BLaER1 (cell line): ENCODE data around the gene CHCHD3.

ENCODE experiments used
- H3K27ac ChIP-seq: shearing (Covaris generic); formaldehyde crosslinking; 2 replicates; pipeline ENCODE4 v1.8.1; 2022
- H3K27me3 ChIP-seq: shearing (Covaris generic); formaldehyde crosslinking; 2 replicates; pipeline ENCODE4 v1.8.1; 2022
- H3K36me3 ChIP-seq: shearing (Covaris generic); formaldehyde crosslinking; 2 replicates; pipeline ENCODE4 v1.8.1; 2022
- H3K4me1 ChIP-seq: shearing (Covaris generic); formaldehyde crosslinking; 2 replicates; pipeline ENCODE4 v1.8.1; 2022
- H3K4me2 ChIP-seq: shearing (Covaris generic); formaldehyde crosslinking; 2 replicates; pipeline ENCODE4 v1.8.1; 2022
- H3K4me3 ChIP-seq: shearing (Covaris generic); formaldehyde crosslinking; 2 replicates; pipeline ENCODE4 v1.8.1; 2022
- H3K9ac ChIP-seq: shearing (Covaris generic); formaldehyde crosslinking; 2 replicates; pipeline ENCODE4 v1.8.1; 2022
- H3K9me3 ChIP-seq: shearing (Covaris generic); formaldehyde crosslinking; 2 replicates; pipeline ENCODE4 v1.8.1; 2022
- H4K20me1 ChIP-seq: shearing (Covaris generic); formaldehyde crosslinking; 2 replicates; pipeline ENCODE4 v1.8.1; 2022
- Cebpa-rat ChIP-seq: shearing (Covaris generic); IDR thresholded peaks from 2 replicates; pipeline ENCODE4 v1.8.1; 2022

CHCHD3 gene

DNA sequence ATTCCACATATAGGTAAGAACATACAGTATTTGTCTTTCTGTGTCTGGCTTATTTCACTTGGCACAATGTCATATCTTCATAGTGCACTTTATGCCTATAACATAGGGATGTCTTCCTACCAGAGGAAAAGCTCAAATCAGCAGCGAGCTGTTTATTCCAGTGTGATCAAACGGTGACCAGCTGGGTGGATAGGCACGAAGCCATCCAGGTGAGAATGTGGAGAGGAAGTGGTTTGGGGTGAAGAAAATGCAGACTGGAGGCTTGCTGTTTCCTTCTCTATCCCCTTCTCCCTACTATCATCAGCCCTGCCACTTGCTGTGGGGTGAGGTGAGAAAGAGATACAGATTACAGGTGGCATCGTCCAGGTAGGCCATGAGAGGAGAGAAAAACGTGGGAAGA, 52.4 kb downstream of the CHCHD3 start:
- Histone ChIP-seq H3K27me3 (no peaks in the 10 kb centered on the region), H3K4me2 (no peak overlapping the region), H3K4me1 (no peaks in the 10 kb centered on the region), H3K4me3 (no peak overlapping the region), H3K36me3 (peaks cover 11% of the 10 kb centered on the region), H3K9ac (no peak overlapping the region), H3K9me3 (peaks cover 28% of the 10 kb centered on the region), H3K27ac (no peak overlapping the region), H4K20me1 (peaks cover 12% of the 10 kb centered on the region)
- TF ChIP-seq Cebpa-rat = no peak

DNA sequence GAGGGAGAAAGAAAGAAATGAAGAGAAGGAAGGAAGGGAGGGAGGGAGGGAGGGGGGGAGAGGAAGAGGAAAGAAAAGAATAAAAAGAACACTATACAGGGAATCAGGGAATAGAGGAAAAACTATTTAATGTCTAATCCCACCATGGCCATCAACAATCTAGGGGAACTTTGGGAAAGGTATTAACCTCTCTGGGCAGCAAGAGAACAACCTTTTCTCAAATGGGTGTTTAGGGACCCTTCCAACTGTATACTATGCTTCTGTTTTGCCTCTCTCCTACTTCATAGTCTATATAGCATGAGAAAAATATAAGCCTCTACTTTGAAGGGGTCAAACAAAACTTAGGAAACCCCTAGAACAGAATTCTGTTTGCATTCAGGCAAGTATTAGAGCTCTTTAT, 54.5 kb downstream of the CHCHD3 start:
- no peaks in the 10 kb centered on the region for H3K4me1 ChIP-seq
- H3K36me3 ChIP-seq = peaks cover 20% of the 10 kb centered on the region
- peaks cover 6% of the 10 kb centered on the region; the same call in 1 of the 2 replicates for H4K20me1 ChIP-seq
- no peak for TF ChIP-seq Cebpa-rat
- no peak overlapping the region for H3K4me3 ChIP-seq
- no peak overlapping the region for H3K9ac ChIP-seq
- no peak overlapping the region for H3K4me2 ChIP-seq
- peaks cover 28% of the 10 kb centered on the region for H3K9me3 ChIP-seq
- H3K27ac ChIP-seq = no peak overlapping the region
- H3K27me3 ChIP-seq = no peaks in the 10 kb centered on the region

DNA sequence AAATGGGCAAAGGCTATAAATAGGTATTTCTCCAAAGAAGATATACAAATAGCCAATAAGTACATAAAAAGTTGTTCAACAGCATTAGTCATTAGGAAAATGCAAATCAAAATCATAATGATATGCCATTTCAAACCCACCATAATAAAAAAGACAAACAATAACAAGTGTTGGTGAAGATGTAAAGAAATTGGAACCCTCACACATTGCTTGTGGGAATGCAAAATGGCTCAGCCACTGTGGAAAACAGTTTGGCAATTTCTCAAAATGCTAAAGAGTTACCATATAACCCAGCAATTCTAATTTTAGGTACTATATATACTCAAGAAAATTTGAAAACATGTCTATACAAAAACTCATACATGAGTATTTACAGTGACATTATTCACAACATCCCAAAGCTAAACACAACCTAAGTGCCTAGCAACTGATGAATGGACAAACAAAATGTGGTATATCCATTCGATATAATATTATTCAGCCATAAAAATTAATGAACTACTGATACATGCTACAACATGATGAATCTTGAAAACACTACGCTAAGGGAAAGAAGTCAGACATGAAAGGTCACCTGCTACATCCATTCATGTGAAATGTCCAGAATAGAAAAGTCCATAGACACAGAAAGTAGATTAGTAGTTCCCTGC, 55.6 kb downstream of the CHCHD3 start:
- H3K27me3 ChIP-seq = no peaks in the 10 kb centered on the region
- no peak overlapping the region for H3K4me3 ChIP-seq
- no peaks in the 10 kb centered on the region for H3K4me1 ChIP-seq
- H3K9me3 ChIP-seq = peaks cover 28% of the 10 kb centered on the region
- H3K27ac ChIP-seq = no peak overlapping the region
- TF ChIP-seq Cebpa-rat = no peak
- no peak overlapping the region for H3K4me2 ChIP-seq
- H3K9ac ChIP-seq = no peak overlapping the region
- H4K20me1 ChIP-seq = peaks cover 6% of the 10 kb centered on the region; the same call in 1 of the 2 replicates
- H3K36me3 ChIP-seq = peaks cover 29% of the 10 kb centered on the region

DNA sequence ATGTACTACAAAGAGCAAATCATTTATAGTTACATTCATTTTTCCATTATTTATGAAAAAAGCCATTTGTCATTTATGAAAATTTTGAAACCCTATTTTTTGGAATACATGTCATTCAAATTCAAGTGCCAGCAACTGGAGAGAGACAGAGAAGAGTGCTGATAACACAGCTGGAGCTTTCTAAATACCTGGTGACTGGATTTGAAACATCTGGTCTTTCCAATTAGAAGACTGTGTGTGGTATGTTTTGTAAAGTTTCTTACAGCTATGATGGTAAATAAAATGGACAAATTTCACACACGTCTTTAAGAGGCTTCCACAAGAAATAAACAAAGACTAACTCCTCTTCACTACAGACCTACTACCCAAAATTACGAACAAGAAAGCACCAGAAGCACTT, 56.8 kb downstream of the CHCHD3 start:
- peaks cover 38% of the 10 kb centered on the region for H3K36me3 ChIP-seq
- TF ChIP-seq Cebpa-rat = no peak
- H3K4me3 ChIP-seq = no peak overlapping the region
- peaks cover 28% of the 10 kb centered on the region for H3K9me3 ChIP-seq
- no peak overlapping the region for H3K27ac ChIP-seq
- no peaks in the 10 kb centered on the region for H3K4me1 ChIP-seq
- peaks cover 6% of the 10 kb centered on the region; the same call in 1 of the 2 replicates for H4K20me1 ChIP-seq
- no peak overlapping the region for H3K4me2 ChIP-seq
- no peaks in the 10 kb centered on the region for H3K27me3 ChIP-seq
- H3K9ac ChIP-seq = no peak overlapping the region

DNA sequence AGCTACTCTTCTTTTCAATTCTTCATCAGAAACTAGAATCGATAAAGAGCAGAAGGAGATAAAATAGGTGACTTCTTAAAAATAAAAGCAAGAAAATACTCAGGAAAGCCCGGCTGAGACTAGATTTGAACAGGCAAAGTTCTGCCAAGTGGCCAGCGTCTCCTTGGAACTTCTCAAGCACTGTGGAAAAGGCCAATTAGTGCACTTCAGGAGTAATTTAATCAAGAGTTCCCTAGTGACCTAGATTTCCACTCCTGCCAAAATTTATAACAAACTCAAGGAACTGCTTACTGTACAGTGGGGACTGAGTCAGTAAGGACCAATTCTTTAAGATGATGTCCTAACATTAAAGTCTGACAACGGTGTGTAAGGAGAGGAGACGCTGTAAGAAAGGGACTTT, 57.3 kb downstream of the CHCHD3 start:
- no peak overlapping the region for H3K9ac ChIP-seq
- H3K27me3 ChIP-seq = no peaks in the 10 kb centered on the region
- TF ChIP-seq Cebpa-rat = no peak
- no peak overlapping the region for H3K4me2 ChIP-seq
- peaks cover 26% of the 10 kb centered on the region for H3K9me3 ChIP-seq
- H3K36me3 ChIP-seq = peaks cover 40% of the 10 kb centered on the region
- H3K4me1 ChIP-seq = no peaks in the 10 kb centered on the region
- H3K4me3 ChIP-seq = no peak overlapping the region
- H4K20me1 ChIP-seq = peaks cover 4% of the 10 kb centered on the region; the same call in 1 of the 2 replicates
- no peak overlapping the region for H3K27ac ChIP-seq

DNA sequence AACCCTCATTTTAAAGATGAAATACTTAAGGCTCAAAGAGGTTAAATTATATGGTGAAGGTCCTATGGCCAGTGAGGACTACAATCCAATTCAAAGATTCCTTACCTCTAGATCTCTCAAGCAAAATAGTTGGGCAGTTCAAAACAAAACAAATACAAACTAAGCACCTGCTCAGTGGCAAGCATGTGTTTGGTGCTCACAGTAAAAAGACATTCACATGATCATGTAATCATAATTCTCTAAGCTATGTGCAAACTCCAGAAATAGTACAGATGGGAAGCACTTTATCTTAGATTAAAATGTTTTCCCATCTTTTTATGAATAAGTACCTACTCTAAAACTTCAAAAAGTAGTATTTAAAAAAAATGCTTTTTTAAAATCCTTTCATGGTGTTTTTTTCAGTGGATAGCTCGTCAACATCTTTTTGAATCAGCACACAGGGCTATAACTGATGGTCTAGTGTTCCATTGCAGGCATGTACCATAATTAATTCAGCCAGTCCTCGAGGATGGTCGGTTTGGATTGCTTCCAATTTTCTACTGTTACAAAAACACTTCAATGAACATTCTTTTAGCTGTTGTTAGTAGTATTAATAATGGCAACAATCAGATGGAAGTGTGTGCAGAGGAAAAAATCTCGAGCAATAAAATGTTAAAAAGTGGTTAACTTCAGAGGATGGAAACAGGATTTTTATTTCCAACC, 58.4 kb downstream of the CHCHD3 start:
- Histone ChIP-seq H4K20me1 (no peaks in the 10 kb centered on the region), H3K4me1 (no peaks in the 10 kb centered on the region), H3K9ac (no peak overlapping the region), H3K36me3 (peaks cover 32% of the 10 kb centered on the region), H3K27ac (no peak overlapping the region), H3K4me3 (no peak overlapping the region), H3K9me3 (peaks cover 22% of the 10 kb centered on the region), H3K4me2 (no peak overlapping the region), H3K27me3 (no peaks in the 10 kb centered on the region)
- no peak for TF ChIP-seq Cebpa-rat

DNA sequence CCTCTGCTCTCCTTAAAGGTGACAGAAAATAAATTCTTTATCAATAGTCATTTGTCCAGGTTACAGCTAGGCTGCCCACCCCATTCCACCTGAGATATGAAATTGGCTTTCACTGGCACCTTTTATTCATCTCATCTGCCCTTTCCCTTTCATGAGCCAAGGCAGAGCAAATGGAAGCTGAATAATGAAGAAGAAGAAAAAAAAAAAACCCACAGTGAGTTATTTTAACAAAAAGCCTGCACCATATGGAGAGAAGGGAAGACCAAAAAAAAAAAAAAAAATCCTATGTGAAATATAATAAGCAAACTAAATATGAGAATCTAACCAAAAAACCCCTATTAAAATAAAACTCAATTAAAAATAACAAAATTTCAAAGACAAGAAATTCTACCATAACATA, 59.2 kb downstream of the CHCHD3 start:
- H3K9me3 ChIP-seq = peaks cover 17% of the 10 kb centered on the region
- no peaks in the 10 kb centered on the region for H3K27me3 ChIP-seq
- H3K36me3 ChIP-seq = peaks cover 32% of the 10 kb centered on the region
- H3K9ac ChIP-seq = no peak overlapping the region
- H3K4me1 ChIP-seq = 0 out of 2 replicates have a peak, but pooled peaks cover 3% of the 10 kb centered on the region
- no peak overlapping the region for H3K4me2 ChIP-seq
- no peaks in the 10 kb centered on the region for H4K20me1 ChIP-seq
- no peak overlapping the region for H3K27ac ChIP-seq
- H3K4me3 ChIP-seq = no peak overlapping the region
- no peak for TF ChIP-seq Cebpa-rat

DNA sequence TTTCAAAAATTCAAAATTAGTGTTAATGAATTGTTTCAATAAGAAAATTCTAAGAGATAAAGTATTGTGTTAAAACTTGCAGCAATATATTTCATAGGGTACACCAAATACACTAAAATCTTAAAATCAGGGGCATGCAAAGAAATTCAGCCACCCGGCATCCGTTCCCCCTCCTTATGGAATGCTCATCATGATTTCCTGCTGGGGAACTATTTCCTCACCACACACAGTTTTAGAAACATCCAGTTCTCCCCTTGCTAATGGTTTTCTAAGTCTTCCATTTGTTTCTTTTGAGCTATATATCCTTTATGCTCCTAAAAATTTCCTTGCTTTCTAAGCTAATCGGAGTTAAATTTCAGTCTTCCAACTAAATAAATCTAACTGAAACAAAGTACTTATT, 60.7 kb downstream of the CHCHD3 start:
- Histone ChIP-seq H3K4me1 (0 out of 2 replicates have a peak, but pooled peaks cover 5% of the 10 kb centered on the region), H3K9ac (no peak overlapping the region), H3K27ac (no peak overlapping the region), H3K4me2 (no peak overlapping the region), H3K9me3 (peaks cover 5% of the 10 kb centered on the region), H3K4me3 (no peak overlapping the region), H3K27me3 (no peaks in the 10 kb centered on the region), H4K20me1 (no peaks in the 10 kb centered on the region; the same call in 1 of the 2 replicates), H3K36me3 (peaks cover 40% of the 10 kb centered on the region)
- TF ChIP-seq Cebpa-rat = no peak

DNA sequence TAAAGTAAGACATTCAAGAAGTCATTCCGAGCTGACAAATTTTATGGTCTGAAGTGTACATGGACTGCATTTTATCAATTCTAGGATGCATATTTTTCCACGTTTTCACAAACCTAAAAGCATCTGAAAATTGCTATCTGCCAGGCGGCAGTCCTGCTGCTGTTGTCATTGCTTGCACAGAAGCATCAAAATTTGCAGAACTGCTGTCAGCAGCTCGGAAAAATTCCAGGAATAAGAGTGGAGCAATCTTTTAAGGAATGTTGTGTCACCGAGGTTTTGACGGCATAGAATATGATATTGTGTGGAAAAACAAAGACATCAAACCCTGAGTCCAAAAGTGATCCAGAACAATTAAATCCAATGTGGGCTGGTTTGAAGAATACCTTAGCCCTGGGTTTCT, 61.4 kb downstream of the CHCHD3 start:
- no peak for TF ChIP-seq Cebpa-rat
- H3K4me1 ChIP-seq = 0 out of 2 replicates have a peak, but pooled peaks cover 5% of the 10 kb centered on the region
- H4K20me1 ChIP-seq = no peaks in the 10 kb centered on the region; the same call in 1 of the 2 replicates
- peaks cover 43% of the 10 kb centered on the region for H3K36me3 ChIP-seq
- H3K4me3 ChIP-seq = no peak overlapping the region
- H3K27me3 ChIP-seq = no peaks in the 10 kb centered on the region
- no peak overlapping the region for H3K9ac ChIP-seq
- H3K27ac ChIP-seq = no peak overlapping the region
- H3K9me3 ChIP-seq = no peaks in the 10 kb centered on the region
- no peak overlapping the region for H3K4me2 ChIP-seq

DNA sequence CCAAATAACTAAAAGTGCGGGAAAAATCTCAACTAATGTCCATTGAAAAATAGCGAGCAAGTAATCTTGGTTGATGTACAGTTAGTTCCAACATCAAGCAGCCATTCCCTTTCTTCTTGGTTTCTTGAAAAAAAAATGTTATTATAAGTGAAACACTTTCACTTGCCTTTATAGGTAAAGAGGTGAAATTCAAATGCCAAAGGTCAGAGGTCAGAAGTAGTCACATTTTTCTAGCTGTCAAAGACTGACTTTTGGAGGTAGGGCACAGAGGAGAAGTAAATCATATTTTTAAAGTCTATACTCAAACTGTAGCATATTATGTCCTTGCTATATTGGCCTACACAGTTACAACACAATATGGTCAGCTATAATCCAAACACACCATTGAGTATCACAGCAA, 62.3 kb downstream of the CHCHD3 start:
- H3K4me2 ChIP-seq = no peak overlapping the region
- H3K9me3 ChIP-seq = no peaks in the 10 kb centered on the region
- no peaks in the 10 kb centered on the region for H3K27me3 ChIP-seq
- peaks cover 45% of the 10 kb centered on the region for H3K36me3 ChIP-seq
- H3K9ac ChIP-seq = no peak overlapping the region
- 0 out of 2 replicates have a peak, but pooled peaks cover 5% of the 10 kb centered on the region for H3K4me1 ChIP-seq
- no peak overlapping the region for H3K27ac ChIP-seq
- H3K4me3 ChIP-seq = no peak overlapping the region
- no peak for TF ChIP-seq Cebpa-rat
- H4K20me1 ChIP-seq = no peaks in the 10 kb centered on the region; the same call in 1 of the 2 replicates
